Astrocyte of the spinal cord (primary cell): ENCODE results near the gene SYT12.
"Not testable (repeated sequence)": the region's sequence is repeated elsewhere in the genome, so short reads cannot be mapped to it uniquely, and the experiment has no call there.

Source experiments
- DNase-seq: peaks from one replicate; pipeline ENCODE4 v3.0.0; 2011; ENCODE audit warnings: low read depth, low spot score
- H3K4me3 ChIP-seq: 2 replicates; pipeline ENCODE4 v1.5.1; 2011; ENCODE audit warnings: low read depth, mild to moderate bottlenecking, low read length, moderate library complexity
- in situ Hi-C: cut with HindIII; loops from 2 replicates; pipeline ENCODE4 v1.10.0; 2017; ENCODE audit warnings: low sequenced_read_pairs
- TF ChIP-seq, protein P1 (sequence below): IDR thresholded peaks from 2 replicates; pipeline ENCODE4 v1.5.1; 2012; ENCODE audit warnings: low read depth, mild to moderate bottlenecking, low read length, inconsistent platforms

SYT12 gene

DNA sequence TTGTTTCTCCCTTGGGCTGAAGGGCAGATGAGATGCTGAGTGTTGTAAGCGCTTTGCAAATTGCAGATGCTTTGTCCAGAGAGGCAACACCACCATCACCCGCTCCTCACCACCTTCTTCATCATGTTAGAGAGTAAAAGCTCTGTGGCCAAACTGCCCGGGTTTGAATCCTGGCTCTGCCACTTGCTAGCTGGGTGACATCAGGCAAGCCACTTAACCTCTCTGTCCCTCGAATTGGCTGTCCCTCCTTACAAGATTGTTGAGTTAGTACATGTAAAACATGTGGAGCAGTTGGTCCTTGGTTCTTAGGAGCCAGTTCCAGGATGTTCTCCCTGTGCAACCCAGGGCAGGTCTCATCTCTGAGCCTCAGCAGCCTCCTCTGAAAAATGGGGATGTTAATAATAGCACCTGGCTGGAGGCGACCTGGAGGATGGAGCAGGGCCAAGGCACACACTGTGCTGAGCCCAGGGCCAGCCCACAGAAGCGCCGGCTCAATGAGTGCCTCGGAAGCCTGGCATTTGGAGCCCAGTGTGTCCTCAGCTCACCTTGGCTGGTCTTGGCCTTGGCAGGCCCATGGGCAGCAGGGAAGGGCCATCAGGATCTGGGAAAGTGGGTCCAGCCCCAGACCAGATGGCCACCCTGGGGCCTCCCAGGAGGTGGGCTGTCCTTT lies 37.3 kb upstream of the SYT12 start:
- TF ChIP-seq, protein P1, sequence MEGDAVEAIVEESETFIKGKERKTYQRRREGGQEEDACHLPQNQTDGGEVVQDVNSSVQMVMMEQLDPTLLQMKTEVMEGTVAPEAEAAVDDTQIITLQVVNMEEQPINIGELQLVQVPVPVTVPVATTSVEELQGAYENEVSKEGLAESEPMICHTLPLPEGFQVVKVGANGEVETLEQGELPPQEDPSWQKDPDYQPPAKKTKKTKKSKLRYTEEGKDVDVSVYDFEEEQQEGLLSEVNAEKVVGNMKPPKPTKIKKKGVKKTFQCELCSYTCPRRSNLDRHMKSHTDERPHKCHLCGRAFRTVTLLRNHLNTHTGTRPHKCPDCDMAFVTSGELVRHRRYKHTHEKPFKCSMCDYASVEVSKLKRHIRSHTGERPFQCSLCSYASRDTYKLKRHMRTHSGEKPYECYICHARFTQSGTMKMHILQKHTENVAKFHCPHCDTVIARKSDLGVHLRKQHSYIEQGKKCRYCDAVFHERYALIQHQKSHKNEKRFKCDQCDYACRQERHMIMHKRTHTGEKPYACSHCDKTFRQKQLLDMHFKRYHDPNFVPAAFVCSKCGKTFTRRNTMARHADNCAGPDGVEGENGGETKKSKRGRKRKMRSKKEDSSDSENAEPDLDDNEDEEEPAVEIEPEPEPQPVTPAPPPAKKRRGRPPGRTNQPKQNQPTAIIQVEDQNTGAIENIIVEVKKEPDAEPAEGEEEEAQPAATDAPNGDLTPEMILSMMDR = no peak
- DNase-seq = no peak
- in situ Hi-C loops = no loop called here
- H3K4me3 ChIP-seq = no peak overlapping the region

- H3K4me3 ChIP-seq = no peak overlapping the region
- no peak for DNase-seq
- TF ChIP-seq, protein P1 = no peak
- in situ Hi-C loops = no loop called here
Measured at GRCh38 chr11:66986178-66986545, 36.8 kb upstream of the SYT12 start.

DNA sequence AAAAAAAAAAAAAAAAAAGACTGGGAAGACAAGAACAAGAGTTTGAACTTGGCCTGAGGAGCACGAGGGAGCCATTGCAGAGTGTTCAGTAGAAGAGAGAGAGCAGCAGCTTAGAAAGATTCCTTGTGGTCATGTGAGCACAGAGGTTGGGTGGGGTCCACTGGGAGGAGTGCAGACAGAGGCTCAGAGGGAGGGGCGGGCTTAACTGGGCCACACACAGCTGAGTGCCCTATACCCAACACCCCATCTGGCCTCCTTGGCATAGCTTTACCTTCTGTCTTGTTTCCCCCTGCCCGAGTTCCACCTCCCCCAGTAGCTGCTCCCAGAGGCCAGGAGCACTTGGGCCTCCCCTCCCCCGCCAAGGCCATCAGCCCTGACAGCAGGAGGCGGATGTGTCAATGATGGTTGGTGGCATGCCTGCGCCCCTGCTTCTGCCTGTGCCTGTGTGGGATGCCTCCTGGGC lies 35.7 kb upstream of the SYT12 start:
- in situ Hi-C loops = no loop called here
- DNase-seq = no peak
- TF ChIP-seq, protein P1 = no peak
- H3K4me3 ChIP-seq = no peak overlapping the region

- no peak for DNase-seq
- in situ Hi-C loops = no loop called here
- TF ChIP-seq, protein P1 = no peak
- no peak overlapping the region for H3K4me3 ChIP-seq
Measured at GRCh38 chr11:66987924-66988637, 34.9 kb upstream of the SYT12 start.

GRCh38 chr11:66988741-66989140 lies 34.2 kb upstream of the SYT12 start:
- in situ Hi-C loops, DNase-seq, H3K4me3 ChIP-seq: not testable (repeated sequence)

DNA sequence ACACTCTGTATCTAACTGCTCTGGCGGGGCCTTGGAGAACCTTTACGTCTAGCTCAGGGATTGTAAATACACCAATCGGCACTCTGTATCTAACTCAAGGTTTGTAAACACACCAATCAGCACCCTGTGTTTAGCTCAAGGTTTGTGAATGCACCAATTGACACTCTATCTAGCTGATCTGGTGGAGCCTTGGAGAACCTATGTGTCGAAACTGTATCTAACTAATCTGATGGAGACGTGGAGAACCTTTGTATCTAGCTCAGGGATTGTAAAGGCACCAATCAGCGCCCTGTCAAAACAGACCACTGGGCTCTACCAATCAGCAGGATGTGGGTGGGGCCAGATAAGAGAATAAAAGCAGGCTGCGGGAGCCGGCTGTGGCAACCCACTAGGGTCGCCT lies 33.6 kb upstream of the SYT12 start:
- DNase-seq, in situ Hi-C loops, H3K4me3 ChIP-seq: not testable (repeated sequence)

DNA sequence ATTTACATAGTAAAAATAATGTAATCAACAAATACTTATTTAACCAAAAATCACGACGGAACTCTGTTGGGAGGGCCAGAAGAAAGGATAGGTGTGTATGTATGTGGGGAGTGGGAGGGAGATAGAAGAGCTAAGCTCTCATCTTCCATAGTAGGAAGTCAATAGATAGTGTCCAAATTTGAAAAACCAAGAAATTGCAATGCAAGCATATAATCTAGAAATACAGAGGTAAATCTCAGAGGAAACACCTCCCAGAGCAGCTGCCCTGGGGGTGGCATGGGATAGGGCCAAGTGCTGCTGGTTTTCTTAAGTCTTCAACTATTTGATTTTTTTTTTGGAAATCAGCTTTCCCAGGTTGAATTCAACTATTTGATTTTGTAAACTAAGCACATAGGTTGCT lies 30.9 kb upstream of the SYT12 start:
- TF ChIP-seq, protein P1 = no peak
- DNase-seq = no peak
- in situ Hi-C loops = no loop called here
- no peak overlapping the region for H3K4me3 ChIP-seq
